Aorta (tissue), 5 donors: ENCODE results near the gene FBP1. TPM values are rescaled to one million over a fixed set of nuclear protein-coding genes. Genes with fewer than 3 reads are reported as not detected.

ENCODE experiments used
- ATAC-seq: fragments of 200-7000 bp; cut with Tn5 transposase; one replicate; pipeline ENCODE4 v1.9.1; 2022; ENCODE audit warnings: moderate library complexity; ENCODE audit not compliant: low FRiP score
- DNase-seq, 2 donors: peaks; one replicate each; pipeline ENCODE4 v3.0.0-alpha.2; 2020
- H3K27ac ChIP-seq, 2 donors: one replicate each; pipeline ENCODE4 v1.5.1; 2013; ENCODE audit warnings: low read length in 2 of 2, mild to moderate bottlenecking in 2 of 2, moderate library complexity in 2 of 2, control low read depth in 1 of 2, inconsistent platforms in 1 of 2, low read depth in 1 of 2
- H3K27me3 ChIP-seq, 2 donors: one replicate each; pipeline ENCODE4 v1.6.1; 2013; ENCODE audit warnings: control low read depth in 1 of 2, low read length in 1 of 2, mild to moderate bottlenecking in 1 of 2, moderate library complexity in 1 of 2; ENCODE audit not compliant: insufficient read depth in 2 of 2, control insufficient read depth in 1 of 2
- H3K36me3 ChIP-seq, 2 donors: one replicate each; pipeline ENCODE4 v1.6.1; 2013; ENCODE audit warnings: control low read depth in 1 of 2, low read length in 1 of 2, mild to moderate bottlenecking in 1 of 2; ENCODE audit not compliant: insufficient read depth in 2 of 2, control insufficient read depth in 1 of 2
- H3K4me1 ChIP-seq, 2 donors: one replicate each; pipeline ENCODE4 v1.6.1; 2013; ENCODE audit warnings: low read length in 2 of 2, control low read depth in 1 of 2, mild to moderate bottlenecking in 1 of 2, moderate library complexity in 1 of 2; ENCODE audit not compliant: insufficient read depth in 2 of 2, control insufficient read depth in 1 of 2
- H3K4me3 ChIP-seq, 2 donors: one replicate each; pipeline ENCODE4 v1.5.1; 2013; ENCODE audit warnings: low read length in 2 of 2, control low read depth in 1 of 2, mild to moderate bottlenecking in 1 of 2
- H3K9me3 ChIP-seq: one replicate; pipeline ENCODE4 v1.6.1; 2013; ENCODE audit warnings: mild to moderate bottlenecking, low read length; ENCODE audit not compliant: control insufficient read depth
- WGBS, 2 donors: extraction: QIAGEN DNeasy Blood & Tissue Kit; methylation state at CpG; one replicate each; pipeline ENCODE4 v1.1.7; 2013; 5-methylcytosine and 5-hydroxymethylcytosine counted together
- intact Hi-C, 2 donors: fragments of 100-400 bp; cut with DNase I; formaldehyde crosslinking; loops; one replicate each; pipeline versions ENCODE4 v1.14.2 to v1.15.0; 2022
- polyA plus RNA-seq, 2 donors: library from polyadenylated mRNA; stranded (reverse); fragments of 200-250 nt; gene quantifications; one replicate each; pipeline ENCODE4 v1.2.3, GENCODE V29; 2013
- total RNA-seq, 2 donors: library from RNA; stranded (reverse); fragmentation: NEBNext Ultra II Directional; extraction: Animal tissue kit (Norgen Biotek cat#: 25700); gene quantifications; one replicate each; pipeline ENCODE4 v1.2.1, GENCODE V29; 2021
- donor health status: healthy with polysubstance abuse.
- donor health status: Bipolar disorder and iron deficiency.
- donor health status: DM: no; HTN: no; CAD: no.
- donor health status: DM: no; HTN: no; CAD: no.
- donor health status: DM: yes; HTN: yes; CAD: no.

FBP1 gene
- total and polyA plus RNA-seq, 4 donors = 2.0 to 87.4 (median 5.7) TPM

- Histone ChIP-seq H3K27ac (no peak overlapping the region), H3K36me3 (no peaks in the 10 kb centered on the region), H3K9me3 (no peaks in the 10 kb centered on the region), H3K4me3 (no peak overlapping the region), H3K4me1 (peaks cover 0 to 1% of the 10 kb centered on the region in 2 donors), H3K27me3 (no peaks in the 10 kb centered on the region)
- DNase-seq (no peak), ATAC-seq (peak; percentile 36)
- WGBS, 2 donors = 75 to 78% methylated on average over 12 of the region's 12 CpGs
- intact Hi-C loops = no loop called here
Observed at GRCh38 chr9:94649100-94649819, 9.9 kb upstream of the FBP1 start.

GRCh38 chr9:94648185-94648584, 8.9 kb upstream of the FBP1 start:
- WGBS, 2 donors = 93 to 94% methylated on average over 2 of the region's 2 CpGs
- intact Hi-C loops = no loop called here
- H3K27ac ChIP-seq = no peak overlapping the region
- no peaks in the 10 kb centered on the region for H3K36me3 ChIP-seq
- H3K9me3 ChIP-seq = no peaks in the 10 kb centered on the region
- DNase-seq (no peak), ATAC-seq (no peak)
- H3K4me3 ChIP-seq = no peak overlapping the region
- no peaks in the 10 kb centered on the region for H3K27me3 ChIP-seq
- H3K4me1 ChIP-seq = peaks cover 0 to 1% of the 10 kb centered on the region in 2 donors

- Histone ChIP-seq H3K4me3 (no peak overlapping the region), H3K36me3 (no peaks in the 10 kb centered on the region), H3K27ac (no peak overlapping the region), H3K27me3 (no peaks in the 10 kb centered on the region), H3K4me1 (peaks cover 0 to 1% of the 10 kb centered on the region in 2 donors), H3K9me3 (no peaks in the 10 kb centered on the region)
- DNase-seq = peak in 1 of 2 donors; percentile 40
- intact Hi-C loops = no loop called here
- 79 to 95% methylated on average over 6 of the region's 6 CpGs for WGBS, 2 donors
- no peak for ATAC-seq
Observed at GRCh38 chr9:94645901-94646300, 6.6 kb upstream of the FBP1 start.

GRCh38 chr9:94644543-94644942, 5.2 kb upstream of the FBP1 start:
- no peaks in the 10 kb centered on the region for H3K36me3 ChIP-seq
- no peak for ATAC-seq
- WGBS, 2 donors = 41 to 43% methylated on average over 5 of the region's 5 CpGs

GRCh38 chr9:94643741-94644140, 4.4 kb upstream of the FBP1 start:
- Histone ChIP-seq H3K4me1 (peaks cover 0 to 1% of the 10 kb centered on the region in 2 donors), H3K36me3 (no peaks in the 10 kb centered on the region), H3K27ac (no peak overlapping the region), H3K4me3 (no peak overlapping the region), H3K27me3 (no peaks in the 10 kb centered on the region), H3K9me3 (no peaks in the 10 kb centered on the region)
- intact Hi-C loops = no loop called here
- DNase-seq (peak in 1 of 2 donors; percentile 63), ATAC-seq (no peak)
- WGBS, 2 donors = 89 to 90% methylated on average over 4 of the region's 4 CpGs

More at GRCh38 chr9:94644543-94644942, 5.2 kb upstream of the FBP1 start:
- Histone ChIP-seq H3K27ac (no peak overlapping the region), H3K4me1 (peaks cover 0 to 1% of the 10 kb centered on the region in 2 donors), H3K27me3 (no peaks in the 10 kb centered on the region), H3K9me3 (no peaks in the 10 kb centered on the region), H3K4me3 (no peak overlapping the region)
- intact Hi-C loops = no loop called here
- DNase-seq = peak in 1 of 2 donors; percentile 75

GRCh38 chr9:94643176-94643575, 3.9 kb upstream of the FBP1 start:
- H3K9me3 ChIP-seq = no peaks in the 10 kb centered on the region
- intact Hi-C loops = no loop called here
- no peak for ATAC-seq
- H3K36me3 ChIP-seq = no peaks in the 10 kb centered on the region
- H3K27me3 ChIP-seq = no peaks in the 10 kb centered on the region
- no peak overlapping the region for H3K4me3 ChIP-seq
- 88 to 94% methylated on average over 8 of the region's 8 CpGs for WGBS, 2 donors
- H3K27ac ChIP-seq = no peak overlapping the region
- DNase-seq = peak in 1 of 2 donors; percentile 42
- peaks cover 0 to 1% of the 10 kb centered on the region in 2 donors for H3K4me1 ChIP-seq

GRCh38 chr9:94642501-94642900, 3.2 kb upstream of the FBP1 start:
- ATAC-seq = no peak
- no peaks in the 10 kb centered on the region for H3K36me3 ChIP-seq
- H3K4me1 ChIP-seq = peaks cover 0 to 1% of the 10 kb centered on the region in 2 donors
- no peak overlapping the region for H3K4me3 ChIP-seq
- intact Hi-C loops = no loop called here
- peak in 1 of 2 donors; percentile 69 for DNase-seq
- 94 to 99% methylated on average over 5 of the region's 5 CpGs for WGBS, 2 donors
- H3K9me3 ChIP-seq = no peaks in the 10 kb centered on the region
- no peak overlapping the region for H3K27ac ChIP-seq
- no peaks in the 10 kb centered on the region for H3K27me3 ChIP-seq

- intact Hi-C loops = no loop called here
- H3K27ac ChIP-seq = no peak overlapping the region
Observed at GRCh38 chr9:94639999-94640376, 670 bp upstream of the FBP1 start.

More at GRCh38 chr9:94639999-94640376, 670 bp upstream of the FBP1 start:
- no peaks in the 10 kb centered on the region for H3K36me3 ChIP-seq
- peaks cover 0 to 1% of the 10 kb centered on the region in 2 donors for H3K4me1 ChIP-seq
- no peak for ATAC-seq
- no peak overlapping the region for H3K4me3 ChIP-seq
- no peaks in the 10 kb centered on the region for H3K9me3 ChIP-seq
- 82 to 85% methylated on average over 15 of the region's 15 CpGs for WGBS, 2 donors
- peak in 1 of 2 donors; percentile 66 for DNase-seq
- H3K27me3 ChIP-seq = no peaks in the 10 kb centered on the region
